Stimulated activated CD8-positive, alpha-beta memory T cell treated with anti-CD3 and anti-CD28 coated beads, Interleukin-12 subunit alpha, Interleukin-12 subunit beta, amount 100 ng/mL, for 1 hour (primary cell): Measurements from ENCODE around the gene SHC2.

Experiments
- DNase-seq: peaks from one replicate; pipeline ENCODE4 v3.0.0-alpha.2; 2020; ENCODE audit warnings: low read depth

Gene SHC2

DNA sequence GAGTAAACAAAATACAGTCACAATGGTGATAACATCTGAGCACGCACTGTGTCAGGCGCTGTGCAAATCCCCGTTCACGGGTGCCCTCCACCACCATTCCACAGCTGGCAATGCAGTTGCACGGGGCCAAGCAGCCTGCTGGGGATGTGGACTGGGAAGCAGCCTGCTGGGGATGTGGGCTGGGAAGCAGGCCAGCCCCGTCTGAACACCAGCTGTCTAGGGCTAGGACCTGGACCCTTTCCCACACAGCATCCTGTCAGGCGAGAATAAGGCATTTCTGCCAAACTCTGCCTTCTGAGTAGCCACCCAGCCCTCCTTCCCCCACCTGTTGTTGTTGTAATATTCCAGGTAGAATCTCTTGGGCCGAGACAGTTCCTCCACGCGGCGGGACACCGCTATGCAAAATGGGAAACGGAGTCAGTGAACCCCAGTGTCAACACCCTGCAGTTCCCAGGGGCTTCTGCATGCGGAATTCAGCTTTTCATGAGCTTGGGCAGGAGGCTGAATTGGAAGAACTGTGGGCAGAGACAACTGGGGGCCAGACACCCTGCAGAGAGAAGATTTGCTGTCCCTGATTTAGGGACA lies 88.4 kb downstream of the SHC2 start:
- no peak for DNase-seq

DNA sequence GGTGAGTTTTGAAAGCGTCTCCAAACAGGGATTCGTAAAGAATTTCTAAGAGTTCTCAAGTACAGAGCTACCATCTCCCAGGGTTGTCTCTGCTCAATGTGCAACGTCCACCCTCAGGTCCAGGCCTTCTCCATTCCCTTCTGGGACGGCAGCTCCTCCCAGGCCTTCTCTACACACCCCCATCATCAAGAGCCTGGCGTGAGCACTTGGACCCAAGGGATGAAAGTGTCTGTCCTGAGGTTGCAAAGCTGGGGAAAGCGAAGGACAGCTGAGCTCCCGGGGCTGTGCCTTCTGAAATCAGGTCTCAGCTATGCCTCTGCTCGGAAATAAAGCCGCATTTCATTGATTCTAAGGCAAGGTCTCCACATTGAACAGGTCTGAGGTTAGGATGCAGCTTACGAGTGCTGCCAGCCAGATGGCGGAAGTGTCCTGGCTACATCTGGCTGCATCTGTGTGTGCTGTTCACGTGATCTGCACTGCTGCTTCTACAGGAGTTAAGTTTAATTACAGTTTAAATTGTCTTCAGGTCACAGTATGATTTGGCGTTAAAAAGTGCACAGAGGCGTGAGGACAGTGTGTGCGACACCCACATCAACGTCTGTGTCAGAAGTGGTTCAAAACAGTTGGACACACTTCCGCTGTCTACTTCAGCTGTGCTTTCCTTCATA lies 89.2 kb downstream of the SHC2 start:
- DNase-seq: no peak

GRCh38 chr19:370641-371330 lies 90.0 kb downstream of the SHC2 start:
- no peak for DNase-seq

DNA sequence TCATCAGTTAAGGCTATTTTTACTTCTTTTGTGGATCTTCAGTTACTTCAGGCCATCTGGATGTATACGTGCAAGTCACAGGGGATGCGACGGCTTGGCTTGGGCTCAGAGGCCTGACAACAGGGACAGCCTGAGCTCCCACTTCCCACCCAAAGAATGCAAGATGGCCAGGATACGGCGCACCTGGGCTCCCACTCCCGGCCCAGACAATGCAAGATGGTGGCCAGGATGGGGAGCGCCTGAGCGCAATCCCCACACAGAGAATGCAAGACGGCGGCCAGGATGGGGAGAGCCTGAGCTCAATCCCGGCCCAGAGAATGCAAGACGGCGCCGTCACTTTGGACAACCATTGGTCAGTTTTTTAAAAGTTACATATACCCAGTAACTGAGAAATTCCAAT lies 91.0 kb downstream of the SHC2 start:
- DNase-seq: no peak

GRCh38 chr19:369256-369655 lies 91.6 kb downstream of the SHC2 start:
- DNase-seq: no peak

GRCh38 chr19:368630-369024 lies 92.2 kb downstream of the SHC2 start:
- no peak for DNase-seq

DNA sequence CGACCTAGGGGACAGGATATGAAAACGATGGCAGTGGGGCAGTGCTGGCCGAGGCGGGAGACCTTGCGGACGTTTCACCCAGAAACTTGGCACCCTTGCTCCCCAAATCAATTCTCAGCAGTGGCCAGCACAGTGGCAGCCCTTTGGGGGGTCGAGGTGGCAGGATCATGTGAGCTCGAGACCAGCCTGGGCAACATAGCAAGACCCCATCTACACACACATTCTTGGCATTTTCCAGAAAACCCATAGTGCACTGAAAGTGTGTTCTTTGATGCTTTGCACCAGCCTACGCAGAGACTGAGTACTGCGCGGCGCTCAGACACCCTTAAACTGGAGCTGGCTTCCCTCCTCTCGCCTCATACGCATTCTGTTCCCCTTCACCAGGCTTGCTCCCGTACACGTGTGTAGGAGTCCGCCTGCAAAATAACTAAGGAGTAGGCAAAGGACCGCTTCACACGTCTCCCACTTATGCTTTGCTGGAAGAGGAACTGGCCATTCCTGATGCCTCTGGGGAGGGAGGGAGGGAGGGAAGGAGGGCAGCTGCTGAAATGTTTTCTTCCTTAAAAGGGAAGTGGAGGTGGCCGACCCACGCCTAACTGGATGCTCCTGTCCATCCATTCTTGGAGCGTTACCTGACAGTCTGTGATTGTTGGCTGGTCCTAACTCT lies 92.7 kb downstream of the SHC2 start:
- DNase-seq: no peak

DNA sequence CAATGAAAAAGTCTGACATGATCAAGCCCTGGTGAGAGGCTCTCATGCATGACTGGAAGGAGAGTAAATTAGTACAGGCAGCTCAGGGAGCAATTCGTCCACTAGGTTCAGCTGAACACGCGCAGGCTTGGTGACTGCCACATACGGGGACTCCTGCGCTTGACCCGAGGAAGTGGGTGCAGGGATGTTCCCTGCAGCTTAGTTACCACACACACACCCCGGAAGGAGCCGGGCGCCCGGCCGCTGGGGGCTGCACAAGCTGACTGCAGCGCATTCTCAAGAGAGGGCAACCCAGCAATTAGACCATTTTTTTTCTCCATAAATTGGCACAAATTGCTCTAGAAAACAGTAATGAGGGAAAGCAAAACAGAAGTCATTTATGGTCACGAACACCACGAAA lies 93.3 kb downstream of the SHC2 start:
- DNase-seq: no peak

- no peak for DNase-seq
Measured at GRCh38 chr19:366951-367350, 93.9 kb downstream of the SHC2 start.
